SU-DHL-6 (cell line): ENCODE measurements around the gene SELENOH.

Experiments used
- H2AFZ ChIP-seq: fragments of 200-600 bp; sonication (generic); 2 replicates; pipeline ENCODE4 v1.6.1; 2014; ENCODE audit warnings: low read depth, mild to moderate bottlenecking, moderate library complexity, mixed read lengths, antibody characterized with exemption, low read length; ENCODE audit not compliant: severe bottlenecking
- H3F3A ChIP-seq: fragments of 200-600 bp; shearing (Covaris generic); 2 replicates; pipeline ENCODE4 v1.6.0; 2016; ENCODE audit warnings: antibody characterized with exemption, mild to moderate bottlenecking; ENCODE audit not compliant: insufficient read depth
- H3K27ac ChIP-seq: fragments of 200-600 bp; sonication (generic); 2 replicates; pipeline ENCODE4 v1.5.1; 2016; ENCODE audit warnings: low read depth, mild to moderate bottlenecking, low read length, moderate library complexity, mixed read lengths
- H3K27me3 ChIP-seq: fragments of 200-600 bp; sonication (generic), shearing (Covaris generic); 2 replicates; pipeline ENCODE4 v1.6.0; 2014; ENCODE audit warnings: mild to moderate bottlenecking, low read length
- H3K36me3 ChIP-seq: fragments of 200-600 bp; sonication (generic); 2 replicates; pipeline ENCODE4 v1.6.1; 2014; ENCODE audit warnings: mild to moderate bottlenecking, low read length, mixed read lengths
- H3K4me2 ChIP-seq: fragments of 300-600, 200-600 bp; shearing (Covaris generic), sonication (generic); 2 replicates; pipeline ENCODE4 v1.6.0; 2014; ENCODE audit warnings: low read length, low read depth, mild to moderate bottlenecking; ENCODE audit not compliant: poor library complexity, severe bottlenecking
- H3K4me3 ChIP-seq: fragments of 200-600 bp; sonication (generic); 2 replicates; pipeline ENCODE4 v1.5.1; 2014; ENCODE audit warnings: antibody characterized with exemption, low read length, mild to moderate bottlenecking, mixed read lengths; ENCODE audit not compliant: insufficient read depth, poor library complexity, severe bottlenecking
- H3K79me2 ChIP-seq: fragments of 200-600 bp; sonication (generic); 2 replicates; pipeline ENCODE4 v1.6.1; 2014; ENCODE audit warnings: mild to moderate bottlenecking, low read length, moderate library complexity; ENCODE audit not compliant: insufficient read depth
- H3K9ac ChIP-seq: fragments of 200-600 bp; sonication (generic); 2 replicates; pipeline ENCODE4 v1.7.0; 2014; ENCODE audit warnings: mild to moderate bottlenecking, low read length
- H3K9me2 ChIP-seq: fragments of 200-600 bp; sonication (generic); replicated peaks from 2 replicates; pipeline ENCODE4 v1.6.1; 2014; ENCODE audit warnings: low read length; ENCODE audit not compliant: insufficient read depth
- H3K9me3 ChIP-seq: fragments of 200-600 bp; sonication (generic); 2 replicates; pipeline ENCODE4 v1.6.1; 2014; ENCODE audit warnings: low read length, mixed read lengths; ENCODE audit not compliant: insufficient read depth
- H4K20me1 ChIP-seq: fragments of 200-600 bp; sonication (generic); 2 replicates; pipeline ENCODE4 v1.6.1; 2014; ENCODE audit warnings: low read depth, mild to moderate bottlenecking, antibody characterized with exemption, low read length, moderate library complexity, mixed read lengths
- CTCF ChIP-seq: fragments of 200-600 bp; sonication (generic); IDR thresholded peaks from one replicate; pipeline ENCODE4 v1.5.1; 2017; ENCODE audit warnings: antibody characterized with exemption, mild to moderate bottlenecking, low read length, moderate library complexity; ENCODE audit not compliant: insufficient read depth, poor library complexity, severe bottlenecking
- EZH2phosphoT487 ChIP-seq: fragments of 200-600 bp; sonication (generic), shearing (Covaris generic); conservative IDR thresholded peaks from 2 replicates; pipeline ENCODE4 v1.6.1; 2018; ENCODE audit warnings: mild to moderate bottlenecking, antibody characterized with exemption, low read length, moderate library complexity, mixed read lengths

Gene SELENOH

GRCh38 chr11:57751176-57751575 is 9.9 kb downstream of the SELENOH start:
- Histone ChIP-seq H3F3A (peaks cover 5% of the 10 kb centered on the region), H3K9me3 (no peaks in the 10 kb centered on the region), H3K9me2 (no peaks in the 10 kb centered on the region), H3K4me2 (no peak overlapping the region), H2AFZ (no peak overlapping the region), H3K27me3 (no peaks in the 10 kb centered on the region), H3K36me3 (no peaks in the 10 kb centered on the region), H4K20me1 (no peaks in the 10 kb centered on the region), H3K4me3 (no peak overlapping the region), H3K9ac (no peak overlapping the region), H3K79me2 (no peaks in the 10 kb centered on the region), H3K27ac (no peak overlapping the region)
- TF ChIP-seq EZH2phosphoT487 (no peak), CTCF (no peak)

- H3K27me3 ChIP-seq = no peaks in the 10 kb centered on the region
- H3K36me3 ChIP-seq = no peaks in the 10 kb centered on the region
- no peaks in the 10 kb centered on the region for H3K79me2 ChIP-seq
- H3K4me3 ChIP-seq = no peak within 1 kb of the TSS
- peaks cover 5% of the 10 kb centered on the region for H3F3A ChIP-seq
- H3K9ac ChIP-seq = no peak within 1 kb of the TSS
- no peaks in the 10 kb centered on the region for H3K9me3 ChIP-seq
- H3K9me2 ChIP-seq = no peaks in the 10 kb centered on the region
- H3K4me2 ChIP-seq = no peak within 1 kb of the TSS
- peak; percentile 23 for TF ChIP-seq CTCF
- TF ChIP-seq EZH2phosphoT487 = no peak
- H4K20me1 ChIP-seq = no peaks in the 10 kb centered on the region
- H3K27ac ChIP-seq = no peak within 1 kb of the TSS
- no peak within 1 kb of the TSS for H2AFZ ChIP-seq
Observed at GRCh38 chr11:57751676-57752253, 10.5 kb downstream of the SELENOH start, which contains the start of gene BTBD18. TSS of gene BTBD18 (minus strand) at chr11:57751819. CDS start at chr11:57751188, 631 bp downstream.

GRCh38 chr11:57752954-57753353 is 11.7 kb downstream of the SELENOH start:
- H3F3A ChIP-seq = peaks cover 5% of the 10 kb centered on the region
- no peak overlapping the region for H3K9ac ChIP-seq
- no peak overlapping the region for H3K4me2 ChIP-seq
- H3K27me3 ChIP-seq = no peaks in the 10 kb centered on the region
- H3K36me3 ChIP-seq = no peaks in the 10 kb centered on the region
- no peaks in the 10 kb centered on the region for H3K9me3 ChIP-seq
- H2AFZ ChIP-seq = no peak overlapping the region
- H3K27ac ChIP-seq = no peak overlapping the region
- TF ChIP-seq CTCF = no peak
- no peak for TF ChIP-seq EZH2phosphoT487
- no peaks in the 10 kb centered on the region for H3K79me2 ChIP-seq
- H4K20me1 ChIP-seq = no peaks in the 10 kb centered on the region
- no peaks in the 10 kb centered on the region for H3K9me2 ChIP-seq
- H3K4me3 ChIP-seq = no peak overlapping the region
